ENCODE data around the gene RANGAP1. TPM values are rescaled to one million over a fixed set of nuclear protein-coding genes. Genes with fewer than 3 reads are reported as not detected.

Gene RANGAP1
- total RNA-seq, 4 donors from 2014 or later: 42.0 to 78.7 (median 60.3) TPM

GRCh38 chr22:41320416-41321240 lies 34.6 kb upstream of the RANGAP1 start:
- Histone ChIP-seq H3K4me3 (no peak overlapping the region), H3K36me3 (peaks cover 0 to 50% (median 8%) of the 10 kb centered on the region in 3 donors), H3K27ac (no peak overlapping the region), H3K9me3 (no peaks in the 10 kb centered on the region), H3K4me1 (no peaks in the 10 kb centered on the region), H3K27me3 (no peaks in the 10 kb centered on the region)
- WGBS, 2 donors: 66 to 77% methylated on average over 16 of the region's 16 CpGs
- TF ChIP-seq POLR2A (IDR thresholded peaks at IDR 0.05) (no peak), CTCF (IDR thresholded peaks at IDR 0.05) (no peak), EP300 (IDR thresholded peaks at IDR 0.05) (no peak)
- DNase-seq (ENCODE audit: low spot score in 2 of 2): no peak

GRCh38 chr22:41315586-41315985 lies 29.6 kb upstream of the RANGAP1 start:
- Histone ChIP-seq H3K27ac (no peak overlapping the region), H3K27me3 (no peaks in the 10 kb centered on the region), H3K4me1 (no peaks in the 10 kb centered on the region), H3K9me3 (no peaks in the 10 kb centered on the region), H3K36me3 (peaks cover 0 to 9% (median 0%) of the 10 kb centered on the region in 3 donors), H3K4me3 (no peak overlapping the region)
- no peak for DNase-seq (ENCODE audit: low spot score in 2 of 2)
- TF ChIP-seq POLR2A (IDR thresholded peaks at IDR 0.05) (no peak), CTCF (IDR thresholded peaks at IDR 0.05) (no peak), EP300 (IDR thresholded peaks at IDR 0.05) (no peak)
- WGBS, 2 donors: 62 to 70% methylated on average over 1 of the region's 1 CpG

GRCh38 chr22:41314821-41315220 lies 28.8 kb upstream of the RANGAP1 start:
- WGBS, 2 donors: 94 to 96% methylated on average over 8 of the region's 8 CpGs
- no peaks in the 10 kb centered on the region for H3K9me3 ChIP-seq
- H3K4me1 ChIP-seq: no peaks in the 10 kb centered on the region
- H3K4me3 ChIP-seq: no peak overlapping the region
- DNase-seq (ENCODE audit: low spot score in 2 of 2): no peak
- no peak overlapping the region for H3K27ac ChIP-seq
- H3K27me3 ChIP-seq: no peaks in the 10 kb centered on the region
- TF ChIP-seq EP300 (IDR thresholded peaks at IDR 0.05) (no peak), CTCF (IDR thresholded peaks at IDR 0.05) (no peak), POLR2A (IDR thresholded peaks at IDR 0.05) (no peak)
- peaks cover 0 to 12% (median 0%) of the 10 kb centered on the region in 3 donors for H3K36me3 ChIP-seq

- DNase-seq (ENCODE audit: low spot score in 2 of 2): no peak
- no peak overlapping the region for H3K4me3 ChIP-seq
- no peaks in the 10 kb centered on the region for H3K27me3 ChIP-seq
- H3K9me3 ChIP-seq: no peaks in the 10 kb centered on the region
- no peak for TF ChIP-seq CTCF (IDR thresholded peaks at IDR 0.05)
- no peak for TF ChIP-seq POLR2A (IDR thresholded peaks at IDR 0.05)
- no peak for TF ChIP-seq EP300 (IDR thresholded peaks at IDR 0.05)
- H3K36me3 ChIP-seq: peaks cover 0 to 15% (median 0%) of the 10 kb centered on the region in 3 donors
- H3K27ac ChIP-seq: no peak overlapping the region
- peaks cover 0 to 22% (median 6%) of the 10 kb centered on the region in 4 donors for H3K4me1 ChIP-seq
- WGBS, 2 donors: 84 to 89% methylated on average over 5 of the region's 5 CpGs
Measured at GRCh38 chr22:41311487-41311886, 25.5 kb upstream of the RANGAP1 start.

- Histone ChIP-seq H3K4me1 (peaks cover 0 to 34% (median 6%) of the 10 kb centered on the region in 4 donors), H3K36me3 (peaks cover 0 to 12% (median 0%) of the 10 kb centered on the region in 3 donors), H3K27me3 (no peaks in the 10 kb centered on the region), H3K9me3 (no peaks in the 10 kb centered on the region), H3K27ac (no peak overlapping the region), H3K4me3 (no peak overlapping the region)
- WGBS, 2 donors: 46 to 90% methylated on average over 1 of the region's 1 CpG
- TF ChIP-seq EP300 (IDR thresholded peaks at IDR 0.05) (no peak), CTCF (IDR thresholded peaks at IDR 0.05) (no peak), POLR2A (IDR thresholded peaks at IDR 0.05) (no peak)
- no peak for DNase-seq (ENCODE audit: low spot score in 2 of 2)
Measured at GRCh38 chr22:41310336-41310735, 24.3 kb upstream of the RANGAP1 start.
